GM12878 (cell line): ENCODE data around the gene RAPGEF1. TPM values are rescaled to one million over a fixed set of nuclear protein-coding genes. Genes with fewer than 3 reads are reported as not detected.

Experiments used
- ATAC-seq: fragments of 200-7000 bp; cut with Tn5 transposase; 3 replicates; pipeline ENCODE4 v1.9.1; 2020; ENCODE audit warnings: mild to moderate bottlenecking, moderate library complexity
- BruUV-seq: library from RNA; stranded (reverse); fragments of 400-500 nt; replicated peaks from 2 replicates; lab custom pipeline; 2021; lab: Mats Ljungman, UMichigan
- CTCF ChIA-PET: fragments of 300-600 bp; sonication (Branson Sonifier 250); formaldehyde crosslinking; extraction: SDS; loops from one replicate; lab custom pipeline; 2021; ENCODE audit warnings: inconsistent platforms; lab: Yijun Ruan, JAX
- POLR2A ChIA-PET: fragments of 350-600 bp; formaldehyde crosslinking; extraction: SDS; loops from one replicate; lab custom pipeline; 2021; ENCODE audit warnings: inconsistent platforms; lab: Charles Lee
- RAD21 ChIA-PET: fragments of 300-600 bp; sonication (Branson Sonifier 250); formaldehyde crosslinking; loops from one replicate; lab custom pipeline; 2023; ENCODE audit warnings: antibody characterized with exemption; ENCODE audit not compliant: unreplicated experiment; lab: Charles Lee
- SMC1A ChIA-PET: fragments of 300-600 bp; sonication (Branson Sonifier 250); formaldehyde crosslinking; loops from one replicate; lab custom pipeline; 2023; ENCODE audit not compliant: unreplicated experiment, uncharacterized antibody; lab: Charles Lee
- DNase-seq: peaks from one replicate; pipeline ENCODE4 v3.0.0-alpha.2; 2011; ENCODE audit warnings: low read depth, low spot score
- FAIRE-seq: peaks from 3 replicates; lab custom pipeline; 2011; peaks lifted over from hg19 to GRCh38; lab: Jason Lieb, UNC
- H2AFZ ChIP-seq: 2 replicates; pipeline ENCODE4 v1.6.0; 2011; ENCODE audit warnings: low read depth, low read length, control low read depth; ENCODE audit not compliant: control insufficient read depth
- H3K27ac ChIP-seq: 2 replicates; pipeline ENCODE4 v1.5.1; 2011; ENCODE audit warnings: control low read depth; ENCODE audit not compliant: control insufficient read depth, insufficient read depth
- H3K27me3 ChIP-seq, 2 experiments: replicated peaks in 1 of 2; 2 replicates each; pipeline versions ENCODE4 v1.6.0 to v1.6.1; 2011; ENCODE audit warnings: low read length in 1 of 2; ENCODE audit not compliant: control insufficient read depth in 2 of 2, insufficient read depth in 2 of 2
- H3K36me3 ChIP-seq, 2 experiments: 2 replicates each; pipeline ENCODE4 v1.5.1; 2011; ENCODE audit warnings: low read length in 1 of 2; ENCODE audit not compliant: control insufficient read depth in 2 of 2, insufficient read depth in 2 of 2
- H3K4me1 ChIP-seq: 2 replicates; pipeline ENCODE4 v1.6.1; 2011; ENCODE audit warnings: mild to moderate bottlenecking, low read length, moderate library complexity, mixed read lengths; ENCODE audit not compliant: control insufficient read depth, insufficient read depth
- H3K4me2 ChIP-seq: 2 replicates; pipeline ENCODE4 v1.6.0; 2011; ENCODE audit warnings: control low read depth; ENCODE audit not compliant: control insufficient read depth, insufficient read depth
- H3K4me3 ChIP-seq: fragments of 200-600 bp; sonication (generic); 2 replicates; pipeline ENCODE4 v1.5.1; 2016
- H3K79me2 ChIP-seq: 2 replicates; pipeline ENCODE4 v1.6.0; 2011; ENCODE audit warnings: low read length; ENCODE audit not compliant: control insufficient read depth, insufficient read depth
- H3K9ac ChIP-seq: 2 replicates; pipeline ENCODE4 v1.8.0; 2011; ENCODE audit warnings: low read length, control low read depth, mixed read lengths; ENCODE audit not compliant: control insufficient read depth, insufficient read depth
- H3K9me3 ChIP-seq: replicated peaks from 3 replicates; pipeline ENCODE4 v1.5.1; 2011; ENCODE audit warnings: mild to moderate bottlenecking, low read length; ENCODE audit not compliant: control insufficient read depth, insufficient read depth
- H4K20me1 ChIP-seq: 2 replicates; pipeline ENCODE4 v1.6.0; 2011; ENCODE audit not compliant: control insufficient read depth, insufficient read depth
- EED ChIP-seq: sonication (generic); IDR thresholded peaks from 2 replicates; pipeline ENCODE4 v1.6.1; 2016; ENCODE audit warnings: antibody characterized with exemption, low read depth
- FOXM1 ChIP-seq: IDR thresholded peaks from 2 replicates; pipeline ENCODE4 v1.6.1; 2012; ENCODE audit warnings: low read depth, mild to moderate bottlenecking, inconsistent platforms, low read length, moderate library complexity
- KAT2A ChIP-seq: conservative IDR thresholded peaks from 2 replicates; pipeline ENCODE4 v1.6.1; 2011; ENCODE audit warnings: low read depth, low read length; ENCODE audit not compliant: control insufficient read depth
- MEF2B ChIP-seq: fragments of 450-650 bp; IDR thresholded peaks from 2 replicates; pipeline ENCODE4 v1.6.1; 2018; ENCODE audit warnings: mild to moderate bottlenecking, moderate library complexity; ENCODE audit not compliant: partially characterized antibody, poor library complexity, severe bottlenecking
- MTA2 ChIP-seq: fragments of 450-650 bp; IDR thresholded peaks from 2 replicates; pipeline ENCODE4 v1.6.1; 2016; ENCODE audit warnings: low read depth, mild to moderate bottlenecking, moderate library complexity
- NBN ChIP-seq: fragments of 450-650 bp; IDR thresholded peaks from 2 replicates; pipeline ENCODE4 v1.6.1; 2016
- POLR2A ChIP-seq: IDR thresholded peaks from 2 replicates; pipeline ENCODE4 v1.6.1; 2011; ENCODE audit warnings: low read depth, mild to moderate bottlenecking, low read length
- POLR2AphosphoS2 ChIP-seq: IDR thresholded peaks from 2 replicates; pipeline ENCODE4 v1.6.1; 2011; ENCODE audit warnings: low read depth, mild to moderate bottlenecking, low read length, improper control_type of control experiment, moderate library complexity
- POLR2AphosphoS5 ChIP-seq: IDR thresholded peaks from 2 replicates; pipeline ENCODE4 v1.6.1; 2011; ENCODE audit warnings: mild to moderate bottlenecking, low read length, inconsistent platforms
- RB1 ChIP-seq: fragments of 450-650 bp; formaldehyde crosslinking; IDR thresholded peaks from 2 replicates; pipeline ENCODE4 v1.6.1; 2017; ENCODE audit warnings: mild to moderate bottlenecking, borderline replicate concordance
- SUZ12 ChIP-seq: fragments of 200-600 bp; sonication (generic); IDR thresholded peaks from one replicate; pipeline ENCODE4 v1.6.1; 2018; ENCODE audit warnings: antibody characterized with exemption, mild to moderate bottlenecking; ENCODE audit not compliant: unreplicated experiment
- TARDBP ChIP-seq: IDR thresholded peaks from 2 replicates; pipeline ENCODE4 v1.6.1; 2016; ENCODE audit warnings: borderline replicate concordance
- ZNF217 ChIP-seq: fragments of 450-650 bp; IDR thresholded peaks from 2 replicates; pipeline ENCODE4 v1.6.1; 2017; ENCODE audit warnings: antibody characterized with exemption, mild to moderate bottlenecking
- ZNF384 ChIP-seq: IDR thresholded peaks from 2 replicates; pipeline ENCODE4 v1.6.1; 2012; ENCODE audit warnings: low read depth, mild to moderate bottlenecking, low read length, improper control_type of control experiment, borderline replicate concordance
- WGBS: methylation state at CpG from one replicate; pipeline ENCODE4 v1.1.6; 2016; ENCODE audit warnings: low lambda C conversion rate; ENCODE audit not compliant: insufficient replicate concordance, insufficient coverage; ENCODE audit errors: missing lambda C conversion rate; 5-methylcytosine and 5-hydroxymethylcytosine counted together
- in situ Hi-C: fragments of 300-500 bp; cut with MboI; formaldehyde crosslinking; loops from 9 replicates; pipeline ENCODE4 v1.14.3; 2018; ENCODE audit warnings: mixed read lengths
- intact Hi-C: fragments of 100-400 bp; cut with micrococcal nuclease; formaldehyde crosslinking; loops from one replicate; pipeline ENCODE4 v1.14.2; 2022; ENCODE audit not compliant: unreplicated experiment
- polyA plus RNA-seq, 11 experiments: library from polyadenylated mRNA; depleted of rRNA in 4 of 11; unstranded in 6 of 11; stranded (reverse) in 5 of 11; fragments of >200 nt; fragmentation: Nextera tagmentation in 4 of 11; fragmentation: Illumina TruSeq in 1 of 11; extraction: Ambion mirVana in 4 of 11; extraction: Trizol in 1 of 11; gene quantifications; 1 replicate in 1 of 11; 2 replicates in 10 of 11; pipeline versions ENCODE4 v1.2.1 to v1.2.3, GENCODE V29; 2011 to 2016; ENCODE audit warnings: inconsistent platforms in 2 of 11, missing spikeins in 2 of 11, low read depth in 1 of 11
- total RNA-seq, 4 experiments: library from RNA; depleted of rRNA in 3 of 4; stranded (reverse); fragments of >200 nt in 3 of 4; fragmentation: Illumina TruSeq in 1 of 4; extraction: Trizol in 1 of 4; gene quantifications; 2 replicates each; pipeline versions ENCODE4 v1.2.1 to v1.2.3, GENCODE V29; 2013 to 2021
- TF ChIP-seq, protein P1 (sequence below): fragments of 450-650 bp; IDR thresholded peaks from 2 replicates; pipeline ENCODE4 v1.6.1; 2017; ENCODE audit warnings: mild to moderate bottlenecking, moderate library complexity

RAPGEF1 gene
- total and polyA plus RNA-seq, 10 of the 15 experiments (the other 5 are each of a cell fraction or from before 2014, with no cell fraction given), result 0.42 to 113 (median 45.9) TPM

DNA sequence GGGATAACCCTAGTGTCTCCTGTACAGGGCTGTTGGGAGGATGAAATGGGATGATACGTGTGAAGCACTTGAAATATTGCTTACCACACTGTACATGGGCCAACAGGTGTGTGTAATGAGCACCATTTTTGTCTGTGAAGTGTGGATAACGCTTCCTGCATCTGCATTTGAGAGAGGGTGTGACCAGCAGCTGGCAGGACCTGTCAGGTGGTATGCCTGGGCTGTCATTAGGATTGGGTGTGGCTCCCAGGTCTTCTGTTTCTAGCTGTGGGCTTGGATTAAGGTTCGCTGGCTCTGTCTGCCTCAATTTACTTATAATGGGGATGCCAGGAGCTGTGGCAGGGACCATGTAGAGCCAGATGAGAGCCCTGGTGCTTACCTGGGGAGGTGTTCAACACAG lies 120.2 kb downstream of the RAPGEF1 start:
- peaks cover 11% of the 10 kb centered on the region for H3K79me2 ChIP-seq
- CTCF ChIA-PET, result interaction anchor here (1.4 to 3.5 kb wide), 3 partner anchors 28 to 121 kb away, joined by 5 to 15 read pairs (median 6); no protein-coding TSS in a partner anchor
- no TSS peak for BruUV-seq
- H3K4me3 ChIP-seq, result no peak overlapping the region
- RAD21 ChIA-PET, result interaction anchor here (1.2 to 4.5 kb wide), 6 partner anchors 28 to 112 kb away, joined by 3 to 52 read pairs (median 34); no protein-coding TSS in a partner anchor
- no peaks in the 10 kb centered on the region for H4K20me1 ChIP-seq
- H3K4me2 ChIP-seq, result no peak overlapping the region; the same call in 1 of the 2 replicates
- peaks cover 29 to 38% of the 10 kb centered on the region in 2 experiments for H3K36me3 ChIP-seq
- no peak for ATAC-seq
- 0 out of 2 replicates have a peak, but pooled peaks have one; percentile 21 for TF ChIP-seq POLR2A
- TF ChIP-seq NBN, result no peak
- TF ChIP-seq POLR2AphosphoS5, result peak; percentile 49; the same call in 1 of the 2 replicates
- in situ Hi-C loops (no loop called here), intact Hi-C loops (loop anchor here (5.0 kb wide), 1 partner anchor 118 kb away; no protein-coding TSS in a partner anchor)
- no peak overlapping the region for H3K9ac ChIP-seq
- WGBS, result 88% methylated on average over 3 of the region's 3 CpGs
- no peak for FAIRE-seq
- POLR2A ChIA-PET, result interaction anchor here (0.6 to 5.2 kb wide), 6 partner anchors 10 to 110 kb away, joined by 3 to 54 read pairs (median 3); no protein-coding TSS in a partner anchor
- SMC1A ChIA-PET, result interaction anchor here (0.9 to 5.9 kb wide), 6 partner anchors 7 to 117 kb away, joined by 3 to 50 read pairs (median 6); no protein-coding TSS in a partner anchor
- H2AFZ ChIP-seq, result no peak overlapping the region
- H3K4me1 ChIP-seq, result peaks cover 32% of the 10 kb centered on the region
- no peak overlapping the region for H3K27ac ChIP-seq
- DNase-seq, result no peak
- H3K27me3 ChIP-seq, result no peaks in the 10 kb centered on the region
- H3K9me3 ChIP-seq, result no peaks in the 10 kb centered on the region; the same call in 2 of the 3 replicates

DNA sequence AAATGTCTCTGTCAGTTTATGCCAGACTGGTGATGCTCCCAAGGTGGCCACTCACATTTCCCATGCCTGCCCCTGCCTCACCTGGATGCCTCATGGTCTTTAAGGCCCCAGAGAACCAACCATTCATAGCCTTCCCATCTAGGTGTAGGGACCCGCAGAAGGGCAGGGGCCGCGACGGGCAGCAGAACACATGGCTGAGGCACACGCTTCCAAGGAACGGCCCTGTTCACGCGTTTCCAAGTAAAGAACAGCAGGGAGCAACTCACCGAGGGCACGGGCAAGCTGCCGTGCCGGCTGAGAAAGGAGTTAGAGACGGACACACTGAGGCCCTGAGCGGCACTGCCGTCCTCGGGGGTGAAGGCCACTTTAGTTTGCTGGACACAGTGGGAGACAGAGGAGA lies 121.1 kb downstream of the RAPGEF1 start:
- intact Hi-C loops, result no loop called here
- TF ChIP-seq, protein P1, sequence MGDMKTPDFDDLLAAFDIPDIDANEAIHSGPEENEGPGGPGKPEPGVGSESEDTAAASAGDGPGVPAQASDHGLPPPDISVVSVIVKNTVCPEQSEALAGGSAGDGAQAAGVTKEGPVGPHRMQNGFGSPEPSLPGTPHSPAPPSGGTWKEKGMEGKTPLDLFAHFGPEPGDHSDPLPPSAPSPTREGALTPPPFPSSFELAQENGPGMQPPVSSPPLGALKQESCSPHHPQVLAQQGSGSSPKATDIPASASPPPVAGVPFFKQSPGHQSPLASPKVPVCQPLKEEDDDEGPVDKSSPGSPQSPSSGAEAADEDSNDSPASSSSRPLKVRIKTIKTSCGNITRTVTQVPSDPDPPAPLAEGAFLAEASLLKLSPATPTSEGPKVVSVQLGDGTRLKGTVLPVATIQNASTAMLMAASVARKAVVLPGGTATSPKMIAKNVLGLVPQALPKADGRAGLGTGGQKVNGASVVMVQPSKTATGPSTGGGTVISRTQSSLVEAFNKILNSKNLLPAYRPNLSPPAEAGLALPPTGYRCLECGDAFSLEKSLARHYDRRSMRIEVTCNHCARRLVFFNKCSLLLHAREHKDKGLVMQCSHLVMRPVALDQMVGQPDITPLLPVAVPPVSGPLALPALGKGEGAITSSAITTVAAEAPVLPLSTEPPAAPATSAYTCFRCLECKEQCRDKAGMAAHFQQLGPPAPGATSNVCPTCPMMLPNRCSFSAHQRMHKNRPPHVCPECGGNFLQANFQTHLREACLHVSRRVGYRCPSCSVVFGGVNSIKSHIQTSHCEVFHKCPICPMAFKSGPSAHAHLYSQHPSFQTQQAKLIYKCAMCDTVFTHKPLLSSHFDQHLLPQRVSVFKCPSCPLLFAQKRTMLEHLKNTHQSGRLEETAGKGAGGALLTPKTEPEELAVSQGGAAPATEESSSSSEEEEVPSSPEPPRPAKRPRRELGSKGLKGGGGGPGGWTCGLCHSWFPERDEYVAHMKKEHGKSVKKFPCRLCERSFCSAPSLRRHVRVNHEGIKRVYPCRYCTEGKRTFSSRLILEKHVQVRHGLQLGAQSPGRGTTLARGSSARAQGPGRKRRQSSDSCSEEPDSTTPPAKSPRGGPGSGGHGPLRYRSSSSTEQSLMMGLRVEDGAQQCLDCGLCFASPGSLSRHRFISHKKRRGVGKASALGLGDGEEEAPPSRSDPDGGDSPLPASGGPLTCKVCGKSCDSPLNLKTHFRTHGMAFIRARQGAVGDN, result no peak
- no peak for TF ChIP-seq MEF2B
- TF ChIP-seq RB1, result no peak
- TF ChIP-seq ZNF217, result no peak
- TF ChIP-seq EED, result no peak
- no peak for TF ChIP-seq ZNF384
- no peak for TF ChIP-seq MTA2
- no peak for TF ChIP-seq FOXM1
- no peak for TF ChIP-seq SUZ12
- no peak for TF ChIP-seq TARDBP
- no peak for TF ChIP-seq POLR2AphosphoS2
- no peak for TF ChIP-seq KAT2A

More for the DNA sequence above, 121.1 kb downstream of the RAPGEF1 start:
- 99% methylated on average over 16 of the region's 16 CpGs for WGBS
- Histone ChIP-seq H3K27me3 (no peaks in the 10 kb centered on the region), H3K4me3 (no peak overlapping the region), H2AFZ (no peak overlapping the region), H3K4me1 (peaks cover 32% of the 10 kb centered on the region), H3K4me2 (no peak overlapping the region), H4K20me1 (no peaks in the 10 kb centered on the region), H3K9me3 (no peaks in the 10 kb centered on the region; the same call in 2 of the 3 replicates), H3K9ac (no peak overlapping the region), H3K27ac (no peak overlapping the region), H3K36me3 (peaks cover 29 to 40% of the 10 kb centered on the region in 2 experiments), H3K79me2 (peaks cover 11% of the 10 kb centered on the region)
- DNase-seq (no peak), ATAC-seq (no peak), FAIRE-seq (no peak)
- SMC1A ChIA-PET, result no interaction called here
- CTCF ChIA-PET, result no interaction called here
- no TSS peak for BruUV-seq
- in situ Hi-C loops, result no loop called here
- POLR2A ChIA-PET, result no interaction called here
- RAD21 ChIA-PET, result no interaction called here
